Erythroblast (primary cell): ENCODE data around the gene GABRG3.

ENCODE experiments used
- GATA1 ChIP-seq: IDR thresholded peaks from 2 replicates; pipeline ENCODE4 v1.6.1; 2011; ENCODE audit warnings: low read depth, mild to moderate bottlenecking, control low read depth, low read length, moderate library complexity
- POLR2A ChIP-seq: IDR thresholded peaks from 2 replicates; pipeline ENCODE4 v1.6.1; 2011; ENCODE audit warnings: mild to moderate bottlenecking, low read length

DNA sequence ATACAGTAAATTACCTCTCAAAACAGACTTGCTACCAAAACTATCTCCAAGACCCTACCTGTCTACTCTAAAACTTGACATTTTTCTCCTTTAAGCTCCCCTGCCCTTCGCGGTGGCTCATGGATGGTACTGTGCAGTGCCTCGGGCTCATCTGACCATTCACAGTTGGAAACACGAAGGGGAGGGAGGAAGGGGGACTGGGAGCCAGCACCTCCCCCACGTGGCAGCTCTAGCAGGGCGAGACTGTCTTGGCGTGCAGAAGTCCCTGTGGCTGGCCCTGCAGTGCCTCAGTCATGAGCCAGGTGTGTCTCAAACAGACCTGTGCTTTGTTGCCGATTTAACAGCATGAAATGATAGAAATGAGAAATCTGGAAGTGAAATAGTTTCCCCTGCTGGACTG lies 372.0 kb downstream of the GABRG3 start:
- TF ChIP-seq POLR2A (no peak), GATA1 (no peak)
